ENCODE results near the gene PPM1H.

The PPM1H gene, protein sequence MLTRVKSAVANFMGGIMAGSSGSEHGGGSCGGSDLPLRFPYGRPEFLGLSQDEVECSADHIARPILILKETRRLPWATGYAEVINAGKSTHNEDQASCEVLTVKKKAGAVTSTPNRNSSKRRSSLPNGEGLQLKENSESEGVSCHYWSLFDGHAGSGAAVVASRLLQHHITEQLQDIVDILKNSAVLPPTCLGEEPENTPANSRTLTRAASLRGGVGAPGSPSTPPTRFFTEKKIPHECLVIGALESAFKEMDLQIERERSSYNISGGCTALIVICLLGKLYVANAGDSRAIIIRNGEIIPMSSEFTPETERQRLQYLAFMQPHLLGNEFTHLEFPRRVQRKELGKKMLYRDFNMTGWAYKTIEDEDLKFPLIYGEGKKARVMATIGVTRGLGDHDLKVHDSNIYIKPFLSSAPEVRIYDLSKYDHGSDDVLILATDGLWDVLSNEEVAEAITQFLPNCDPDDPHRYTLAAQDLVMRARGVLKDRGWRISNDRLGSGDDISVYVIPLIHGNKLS

DNA sequence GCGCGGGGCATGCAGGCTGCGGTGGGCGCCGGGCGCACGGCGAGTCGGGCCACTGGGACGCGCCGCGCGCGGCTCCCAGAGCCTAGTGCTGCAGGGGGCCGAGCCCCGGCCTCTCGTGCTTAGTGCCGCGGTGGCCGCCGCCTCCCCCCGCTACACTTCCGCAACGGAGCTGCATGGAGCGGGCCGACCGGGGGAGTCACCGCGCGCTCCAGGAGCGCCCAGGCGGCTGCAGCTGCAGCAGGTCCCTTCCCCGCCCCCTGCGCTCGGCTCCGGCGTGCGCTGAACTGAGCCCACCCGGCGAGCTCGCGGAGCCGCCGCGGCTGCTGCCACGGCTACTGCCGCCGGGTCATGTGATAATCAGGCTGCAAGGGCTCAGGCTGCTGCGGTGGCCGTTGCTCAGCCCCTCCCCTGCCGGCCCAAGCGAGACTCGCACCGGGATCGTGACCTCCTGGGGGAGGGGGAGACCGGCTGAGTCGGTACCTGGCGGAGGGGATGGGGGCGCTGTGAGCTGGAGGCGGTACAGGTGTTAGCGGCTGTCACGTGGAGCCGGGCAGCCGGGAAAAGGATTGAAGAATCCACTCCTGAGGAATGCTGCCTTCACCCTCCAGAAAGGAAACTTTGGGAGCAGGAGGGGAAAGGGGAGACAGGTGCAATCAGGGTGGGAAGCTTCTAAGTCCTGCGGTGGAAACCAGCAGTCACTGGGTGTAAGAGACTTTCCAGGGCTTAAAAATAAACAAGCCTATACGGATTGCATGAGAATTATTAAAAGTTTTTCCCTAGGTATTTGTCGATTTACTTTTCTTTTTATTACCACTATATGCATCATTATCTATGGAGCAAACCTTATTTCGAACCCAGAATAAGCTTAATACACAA is at the start of gene PPM1H:
Gene PPM1H, minus strand, starts transcription at position 352 of the 876 bp plus-strand sequence. CDS start 414 bp downstream, outside the sequence.
- H3K4me3 ChIP-seq (replicated peaks; ENCODE audit: low read depth, low read length): peak within 1 kb of the TSS; percentile 52
- no peak for DNase-seq (ENCODE audit: extremely low read depth, low read depth)
- TF ChIP-seq, protein P1, sequence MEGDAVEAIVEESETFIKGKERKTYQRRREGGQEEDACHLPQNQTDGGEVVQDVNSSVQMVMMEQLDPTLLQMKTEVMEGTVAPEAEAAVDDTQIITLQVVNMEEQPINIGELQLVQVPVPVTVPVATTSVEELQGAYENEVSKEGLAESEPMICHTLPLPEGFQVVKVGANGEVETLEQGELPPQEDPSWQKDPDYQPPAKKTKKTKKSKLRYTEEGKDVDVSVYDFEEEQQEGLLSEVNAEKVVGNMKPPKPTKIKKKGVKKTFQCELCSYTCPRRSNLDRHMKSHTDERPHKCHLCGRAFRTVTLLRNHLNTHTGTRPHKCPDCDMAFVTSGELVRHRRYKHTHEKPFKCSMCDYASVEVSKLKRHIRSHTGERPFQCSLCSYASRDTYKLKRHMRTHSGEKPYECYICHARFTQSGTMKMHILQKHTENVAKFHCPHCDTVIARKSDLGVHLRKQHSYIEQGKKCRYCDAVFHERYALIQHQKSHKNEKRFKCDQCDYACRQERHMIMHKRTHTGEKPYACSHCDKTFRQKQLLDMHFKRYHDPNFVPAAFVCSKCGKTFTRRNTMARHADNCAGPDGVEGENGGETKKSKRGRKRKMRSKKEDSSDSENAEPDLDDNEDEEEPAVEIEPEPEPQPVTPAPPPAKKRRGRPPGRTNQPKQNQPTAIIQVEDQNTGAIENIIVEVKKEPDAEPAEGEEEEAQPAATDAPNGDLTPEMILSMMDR (IDR thresholded peaks at IDR 0.05; ENCODE audit: low read depth, low read length, missing control alignments): peak; percentile 25

DNA sequence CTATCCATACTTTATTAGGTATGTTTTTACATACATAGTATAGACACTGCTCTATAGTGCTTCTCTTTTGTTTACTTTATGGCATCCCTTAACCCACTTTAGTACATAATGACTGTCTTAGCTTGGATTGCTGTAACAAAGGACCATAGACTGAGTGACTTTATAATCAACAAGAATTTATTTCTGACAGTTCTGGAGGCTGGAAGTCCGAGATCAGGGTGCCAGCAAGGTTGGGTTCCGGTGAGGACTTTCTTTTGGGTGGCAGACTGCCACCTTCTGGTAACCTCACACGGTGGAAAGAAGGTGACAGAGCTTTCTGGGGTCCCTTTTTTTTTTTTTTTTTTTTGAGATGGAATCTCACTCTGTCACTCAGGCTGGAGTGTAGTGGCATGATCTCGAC is 48.6 kb upstream of the PPM1H start:
- H3K4me3 ChIP-seq (replicated peaks; ENCODE audit: low read depth, low read length): no peak overlapping the region
- no peak for DNase-seq (ENCODE audit: extremely low read depth, low read depth)
- TF ChIP-seq, protein P1 (IDR thresholded peaks at IDR 0.05; ENCODE audit: low read depth, low read length, missing control alignments): peak; percentile 20

DNA sequence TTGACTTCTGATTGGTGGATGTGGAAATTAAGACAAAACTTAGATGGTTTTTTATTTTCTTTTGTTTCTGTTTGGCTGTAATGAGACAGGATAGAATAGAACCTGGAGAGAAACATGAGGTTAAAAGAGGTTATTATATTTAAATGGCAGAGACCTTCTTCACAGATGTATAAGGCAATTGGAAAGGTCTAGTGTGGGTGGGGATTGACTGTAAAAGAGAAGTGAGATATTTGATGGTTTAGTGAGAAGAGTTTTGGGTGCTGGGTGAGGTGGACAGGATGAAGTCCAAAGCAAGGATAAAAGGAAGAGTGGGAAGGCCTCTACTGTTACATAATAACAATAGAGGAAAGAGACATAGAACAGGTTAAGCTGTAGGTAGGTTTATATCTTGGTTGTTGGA is 43.8 kb upstream of the PPM1H start:
- TF ChIP-seq, protein P1 (IDR thresholded peaks at IDR 0.05; ENCODE audit: low read depth, low read length, missing control alignments): no peak
- DNase-seq (ENCODE audit: extremely low read depth, low read depth): no peak
- H3K4me3 ChIP-seq (replicated peaks; ENCODE audit: low read depth, low read length): no peak overlapping the region

DNA sequence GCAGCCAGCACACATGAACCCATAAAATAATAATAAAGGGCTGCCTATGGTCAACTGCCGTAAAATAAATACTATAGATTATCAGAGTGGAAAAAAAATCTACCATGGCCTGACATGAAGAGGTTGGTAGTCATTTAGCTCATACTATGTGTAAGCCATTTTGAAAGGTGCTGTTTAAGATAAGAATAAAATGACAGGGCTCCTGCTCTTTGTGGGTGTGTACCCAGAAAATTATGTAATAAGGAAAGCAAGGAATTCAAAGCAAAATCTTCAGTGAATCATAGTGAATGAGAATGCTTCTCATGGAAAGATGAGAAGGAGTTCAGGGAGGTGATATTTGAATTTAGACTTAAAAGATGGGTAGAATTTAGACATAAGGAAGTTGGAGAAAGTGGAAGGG is 42.9 kb upstream of the PPM1H start:
- no peak for DNase-seq (ENCODE audit: extremely low read depth, low read depth)
- TF ChIP-seq, protein P1 (IDR thresholded peaks at IDR 0.05; ENCODE audit: low read depth, low read length, missing control alignments): no peak
- no peak overlapping the region for H3K4me3 ChIP-seq (replicated peaks; ENCODE audit: low read depth, low read length)

DNA sequence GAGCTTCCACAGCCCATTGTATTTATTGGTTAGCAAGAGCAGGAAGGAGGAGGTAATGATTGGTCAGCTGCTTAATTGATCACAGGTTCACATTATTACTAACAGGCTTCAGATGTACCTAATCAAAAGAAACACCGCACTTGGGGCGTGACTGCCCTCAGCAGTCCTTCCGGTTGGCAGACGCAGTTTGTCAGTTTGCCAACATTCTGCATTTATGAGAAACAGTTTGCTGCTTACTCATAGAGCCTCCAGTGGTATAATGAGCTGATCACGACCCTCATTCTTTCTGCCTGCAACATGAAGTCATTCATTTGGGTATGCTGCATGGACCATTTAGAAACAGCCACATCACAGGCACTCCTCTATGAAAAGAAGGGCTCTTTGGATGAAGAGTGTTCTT is 42.5 kb upstream of the PPM1H start:
- DNase-seq (ENCODE audit: extremely low read depth, low read depth): peak; percentile 77
- TF ChIP-seq, protein P1 (IDR thresholded peaks at IDR 0.05; ENCODE audit: low read depth, low read length, missing control alignments): no peak
- H3K4me3 ChIP-seq (replicated peaks; ENCODE audit: low read depth, low read length): no peak overlapping the region

DNA sequence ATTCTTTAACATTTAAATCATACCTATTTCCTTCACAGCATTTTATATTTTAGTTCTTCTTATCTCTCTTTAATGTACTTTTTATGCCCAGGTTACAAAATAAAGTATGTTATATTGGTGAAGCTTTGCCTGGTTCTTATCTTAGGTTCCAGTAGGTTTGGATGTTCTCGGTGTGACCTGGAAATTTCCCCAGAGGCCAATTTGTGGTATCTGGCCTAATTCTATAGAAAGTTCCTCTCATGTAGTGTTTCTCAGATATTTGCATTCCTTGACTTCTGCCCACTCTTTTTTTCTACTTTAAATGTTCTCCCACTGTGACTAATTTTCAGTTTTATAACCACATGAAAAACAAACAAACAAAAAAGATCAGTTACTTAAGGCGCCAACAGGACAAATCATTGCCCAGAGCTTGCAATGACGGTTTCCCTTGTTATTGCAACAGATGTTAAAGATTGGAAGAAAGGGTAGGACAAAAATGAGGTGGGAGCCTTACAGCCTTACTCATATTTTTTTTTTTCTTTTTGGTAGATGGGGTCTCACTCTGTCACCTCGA is 41.2 kb upstream of the PPM1H start:
- DNase-seq (ENCODE audit: extremely low read depth, low read depth): no peak

More for the DNA sequence above, 41.2 kb upstream of the PPM1H start:
- TF ChIP-seq, protein P1 (IDR thresholded peaks at IDR 0.05; ENCODE audit: low read depth, low read length, missing control alignments): no peak
- H3K4me3 ChIP-seq (replicated peaks; ENCODE audit: low read depth, low read length): no peak overlapping the region

Data from HFF-Myc (cell line).